ENCODE measurements around the gene PCDHGA1.

Gene PCDHGA1

GRCh38 chr5:141514330-141515133 lies 184.2 kb downstream of the PCDHGA1 start:
- no peak for DNase-seq (ENCODE audit: low read depth)

- DNase-seq (ENCODE audit: low read depth): no peak
Observed at GRCh38 chr5:141515141-141515540, 184.8 kb downstream of the PCDHGA1 start.

DNA sequence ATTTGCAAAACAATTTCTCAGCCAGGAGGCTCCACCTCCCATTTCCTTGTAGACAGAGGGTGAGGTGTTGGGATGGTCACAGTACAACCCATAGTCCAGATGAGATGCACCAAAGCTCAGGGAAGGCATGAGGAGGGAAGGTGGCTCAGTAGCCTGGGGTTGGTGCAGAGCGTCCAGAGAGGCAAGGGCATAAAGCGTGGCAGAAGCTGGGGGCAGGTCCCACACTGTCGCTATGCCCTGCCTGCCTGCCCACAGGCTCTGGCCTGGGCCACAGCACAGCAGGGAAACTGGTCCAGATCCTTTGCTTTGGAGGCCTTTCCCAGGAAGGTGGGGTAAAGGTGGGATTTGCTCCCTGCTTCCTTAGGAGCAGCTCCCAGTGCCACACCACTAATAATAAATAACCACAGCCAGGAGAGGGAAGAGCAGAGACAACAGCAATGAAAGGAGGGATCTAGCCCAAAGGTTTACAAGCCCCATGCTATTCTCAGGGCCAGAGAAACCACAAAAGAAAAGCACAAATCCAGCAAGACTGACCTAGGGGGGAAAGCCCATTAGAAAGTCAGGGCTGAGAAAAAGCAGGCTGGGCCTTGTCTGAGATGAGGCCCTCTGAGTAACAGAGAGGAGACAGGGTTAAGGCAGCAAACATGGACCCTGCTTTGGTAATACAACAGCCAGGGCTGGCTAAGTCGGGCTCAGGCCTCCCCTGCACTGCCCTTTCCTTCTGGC lies 185.8 kb downstream of the PCDHGA1 start:
- DNase-seq (ENCODE audit: low read depth): no peak

DNA sequence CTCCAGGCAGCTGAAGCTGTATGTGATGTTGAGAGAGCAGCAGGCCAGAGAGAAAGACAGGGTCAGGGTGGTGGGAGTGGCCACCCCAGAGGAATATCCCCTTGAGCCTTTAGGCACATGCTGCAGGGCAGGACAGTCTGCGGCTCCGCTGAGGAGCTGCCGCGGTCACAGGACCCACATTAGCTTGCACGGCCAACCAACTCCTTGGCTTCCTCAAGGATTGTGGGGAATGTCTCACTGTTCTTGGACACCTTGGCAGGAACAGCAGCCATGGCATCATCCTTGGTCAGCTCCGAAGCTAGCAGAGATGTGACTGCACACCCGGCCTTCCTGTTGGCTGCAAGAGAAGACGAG lies 186.3 kb downstream of the PCDHGA1 start:
- no peak for DNase-seq (ENCODE audit: low read depth)

GRCh38 chr5:141517312-141517711 lies 187.0 kb downstream of the PCDHGA1 start:
- DNase-seq (ENCODE audit: low read depth): no peak

DNA sequence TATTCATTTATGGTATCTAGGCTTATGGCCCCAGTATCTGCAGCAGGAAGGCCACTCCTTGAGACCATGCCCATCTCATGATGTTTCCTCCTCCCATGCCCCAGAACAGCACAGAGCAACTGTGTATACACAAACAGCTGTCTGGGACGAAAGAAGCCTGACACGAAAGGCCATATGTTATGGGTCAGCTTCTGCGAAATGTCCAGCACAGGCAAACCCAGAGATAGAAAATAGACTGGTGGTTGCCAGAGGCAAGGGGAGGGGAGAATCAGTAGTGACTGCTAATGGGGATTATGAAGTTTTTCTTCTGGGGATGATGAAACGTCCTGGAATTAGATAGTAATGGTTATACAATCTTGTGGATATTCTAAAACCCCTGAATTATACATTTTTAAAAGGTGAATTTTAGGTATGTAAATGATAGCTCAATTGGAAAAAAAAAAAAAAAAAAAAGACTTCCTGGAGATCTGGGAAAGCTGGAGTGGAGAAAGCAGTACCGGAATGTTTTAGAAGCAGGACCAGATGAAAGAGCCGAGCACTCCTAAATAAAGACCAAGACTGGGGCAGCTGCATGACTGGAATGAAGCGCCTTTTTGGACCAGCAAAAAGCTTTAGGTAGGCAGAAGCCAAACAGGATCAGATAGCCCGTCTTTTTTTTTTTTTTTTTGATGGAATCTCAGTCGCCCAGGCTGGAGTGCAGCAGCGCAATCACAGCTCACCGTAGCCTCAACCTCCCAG lies 187.7 kb downstream of the PCDHGA1 start:
- DNase-seq (ENCODE audit: low read depth): no peak

DNA sequence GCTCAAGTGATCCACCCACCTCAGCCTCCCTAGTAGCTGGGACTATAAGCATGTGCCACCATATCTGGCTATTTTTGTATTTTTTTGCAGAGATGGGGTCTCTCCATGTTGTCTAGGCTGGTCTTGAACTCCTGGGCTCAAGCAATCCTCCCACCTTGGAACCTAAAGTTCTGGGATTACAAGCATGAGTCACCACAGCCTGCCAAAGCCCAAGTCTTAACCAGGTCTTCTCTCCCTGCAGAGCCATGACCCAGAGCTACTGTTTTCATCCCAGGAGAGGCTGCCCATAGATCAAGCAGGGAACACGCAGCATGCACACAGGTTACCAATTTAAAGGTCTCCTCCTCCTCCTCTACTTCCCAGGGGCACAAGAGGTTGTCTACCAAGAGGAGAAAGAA lies 188.3 kb downstream of the PCDHGA1 start:
- DNase-seq (ENCODE audit: low read depth): no peak

- no peak for DNase-seq (ENCODE audit: low read depth)
Observed at GRCh38 chr5:141519605-141520565, 189.6 kb downstream of the PCDHGA1 start.

GRCh38 chr5:141521244-141521781 lies 191.0 kb downstream of the PCDHGA1 start:
- DNase-seq (ENCODE audit: low read depth): no peak

- DNase-seq (ENCODE audit: low read depth): no peak
Observed at GRCh38 chr5:141522301-141522700, 192.0 kb downstream of the PCDHGA1 start.

DNA sequence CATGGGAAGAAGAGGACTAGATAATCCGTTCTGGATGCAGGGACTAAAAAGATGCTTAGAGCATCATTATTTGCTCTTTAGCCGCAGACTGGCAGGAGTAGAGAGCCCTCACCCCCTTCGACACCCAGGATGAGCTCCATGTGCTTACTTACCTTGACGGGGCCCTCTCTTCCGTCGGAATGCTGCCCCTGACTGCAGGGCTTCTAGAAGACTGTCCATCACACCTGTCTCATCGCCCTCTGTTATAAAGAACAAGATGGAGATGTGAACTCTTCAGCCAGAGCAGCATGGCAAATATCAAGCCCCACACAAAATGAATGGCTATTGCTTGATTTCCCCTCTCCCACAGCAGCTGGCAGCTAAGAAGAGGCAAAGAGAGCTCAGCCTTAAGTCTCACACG lies 193.7 kb downstream of the PCDHGA1 start:
- no peak for DNase-seq (ENCODE audit: low read depth)

DNA sequence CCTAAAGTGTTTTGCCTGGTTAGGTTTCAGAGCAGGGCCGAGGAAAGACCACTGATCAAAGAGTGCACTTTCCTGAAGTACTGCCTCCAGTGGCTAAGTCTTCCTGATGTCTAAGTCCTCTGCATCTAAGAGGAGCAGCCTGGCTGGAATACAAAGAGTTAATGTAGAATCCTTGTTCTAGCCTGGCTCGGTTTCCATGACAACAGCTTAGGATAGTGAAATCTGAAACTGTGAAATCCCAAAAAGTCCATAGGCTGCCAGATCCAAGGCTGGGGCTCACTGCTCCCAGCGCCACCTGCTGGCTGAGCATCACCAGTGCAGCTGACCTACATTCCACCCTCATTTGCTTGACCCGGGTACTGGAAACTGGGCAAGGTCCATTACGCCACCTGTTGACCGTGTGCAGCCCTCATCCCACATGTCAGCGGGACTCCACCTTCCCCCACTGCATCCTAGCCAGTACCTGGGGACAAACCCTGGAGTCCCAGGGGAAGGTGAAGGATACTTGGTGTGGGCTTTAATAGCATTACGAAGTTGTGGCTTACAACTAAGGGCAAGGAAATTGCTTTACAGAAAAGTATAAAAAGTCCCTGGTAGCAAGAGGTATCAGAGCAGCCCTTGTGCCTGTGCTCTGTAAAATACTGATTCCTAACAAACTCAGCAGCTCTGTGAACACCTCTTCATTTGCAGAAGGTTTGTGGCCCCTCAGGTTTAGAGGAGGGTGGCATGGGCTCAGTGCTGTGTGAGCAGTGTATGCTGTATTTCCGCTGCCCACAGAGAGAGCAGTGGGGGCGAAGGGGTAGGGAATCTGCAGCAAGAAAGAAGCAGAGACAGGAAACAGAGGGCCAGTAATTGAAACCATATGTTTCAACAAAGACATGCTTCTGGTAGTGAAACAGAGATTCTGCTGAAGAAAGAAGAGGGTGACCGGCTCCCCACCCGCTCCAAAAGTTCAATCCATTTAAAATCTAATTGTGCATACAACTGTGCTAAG lies 194.6 kb downstream of the PCDHGA1 start:
- no peak for DNase-seq (ENCODE audit: low read depth)

GRCh38 chr5:141525653-141526052 lies 195.3 kb downstream of the PCDHGA1 start:
- DNase-seq (ENCODE audit: low read depth): no peak

DNA sequence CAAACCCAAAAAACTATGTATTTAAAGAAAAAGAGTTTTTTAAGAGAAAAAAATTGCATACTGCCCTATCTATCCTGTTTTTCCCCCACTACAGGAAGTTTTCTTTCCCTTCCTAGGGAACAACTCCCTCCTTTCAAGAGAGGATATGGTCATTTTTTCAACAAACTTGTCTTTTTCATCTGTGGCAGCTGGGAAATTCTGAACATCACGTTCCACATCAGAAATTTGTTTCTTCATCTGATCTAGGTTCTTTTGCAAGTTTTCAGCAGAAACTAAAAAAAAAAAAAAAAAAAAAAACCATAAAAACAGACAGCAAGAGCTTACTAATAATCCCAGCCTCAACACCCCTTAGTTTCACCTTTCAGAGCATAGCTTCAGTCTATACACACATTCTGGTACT lies 197.1 kb downstream of the PCDHGA1 start:
- no peak for DNase-seq (ENCODE audit: low read depth)

DNA sequence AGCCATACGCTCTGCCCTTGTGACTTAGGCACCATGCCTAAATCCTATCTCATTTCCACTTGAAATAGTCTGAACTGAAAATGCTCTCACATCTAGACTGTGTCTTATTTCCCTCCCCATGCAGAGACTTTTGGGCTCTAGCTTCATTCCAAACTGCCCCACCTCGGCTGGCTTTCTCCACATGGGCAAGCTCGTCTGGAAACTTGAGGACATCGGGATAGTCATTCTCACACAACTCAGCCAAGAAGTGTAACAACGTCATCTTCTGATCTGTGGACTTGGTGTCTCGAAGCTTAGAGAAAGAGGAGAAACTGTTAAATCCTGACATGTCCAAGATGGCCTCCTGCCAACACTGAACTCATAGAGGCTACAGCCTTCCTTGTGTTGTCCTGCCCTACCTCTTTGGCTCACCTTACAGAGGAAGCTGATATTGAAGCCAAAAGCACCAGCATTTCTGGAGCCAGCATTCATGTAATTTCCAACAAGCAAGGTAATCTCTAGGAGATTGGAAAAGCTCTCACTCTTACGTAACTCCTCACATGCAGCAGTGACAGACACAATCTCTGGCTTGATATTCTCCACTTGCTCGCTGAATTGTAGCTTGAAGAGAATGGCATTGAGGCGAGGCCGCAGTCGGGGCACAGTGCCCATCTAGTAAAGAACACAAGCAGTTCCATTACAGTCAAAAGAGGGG lies 198.1 kb downstream of the PCDHGA1 start:
- no peak for DNase-seq (ENCODE audit: low read depth)

DNA sequence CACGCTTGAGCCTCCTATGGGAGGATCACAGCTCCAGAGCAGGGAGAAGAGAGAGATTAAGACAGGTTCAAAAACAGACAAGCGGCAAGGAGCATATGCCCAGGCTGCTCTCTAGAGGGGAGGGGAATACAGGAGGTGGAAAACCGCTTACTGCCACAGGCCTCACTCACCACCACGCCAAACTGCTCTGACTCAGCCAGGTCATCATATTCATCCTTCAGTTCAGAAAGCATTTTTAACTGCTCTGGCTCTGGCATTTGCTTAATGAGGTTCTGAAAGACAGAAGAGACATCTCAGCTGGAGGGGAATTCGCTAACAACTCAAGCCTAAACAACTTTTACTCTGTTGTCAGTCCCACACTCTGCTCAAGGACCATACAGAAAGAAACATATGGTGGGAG lies 198.7 kb downstream of the PCDHGA1 start:
- DNase-seq (ENCODE audit: low read depth): no peak

DNA sequence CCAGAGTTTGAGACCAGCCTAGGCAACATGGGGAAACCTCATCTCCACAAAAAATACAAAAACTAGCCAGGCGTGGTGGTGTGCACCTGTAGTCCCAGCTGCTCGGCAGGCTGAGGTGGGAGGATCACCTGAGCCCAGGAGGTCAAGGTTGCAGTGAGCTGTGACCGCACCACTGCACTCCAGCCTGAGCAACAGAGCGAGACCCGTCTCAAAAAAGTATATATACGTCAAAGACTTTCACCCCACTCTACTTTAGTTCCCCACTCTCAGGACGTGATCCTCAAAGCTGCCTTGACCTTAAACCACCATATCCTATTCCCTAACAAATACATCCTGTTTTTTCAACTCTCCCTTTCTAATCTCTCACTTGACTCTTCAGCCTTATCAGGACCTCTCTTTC lies 199.6 kb downstream of the PCDHGA1 start:
- no peak for DNase-seq (ENCODE audit: low read depth)

DNA sequence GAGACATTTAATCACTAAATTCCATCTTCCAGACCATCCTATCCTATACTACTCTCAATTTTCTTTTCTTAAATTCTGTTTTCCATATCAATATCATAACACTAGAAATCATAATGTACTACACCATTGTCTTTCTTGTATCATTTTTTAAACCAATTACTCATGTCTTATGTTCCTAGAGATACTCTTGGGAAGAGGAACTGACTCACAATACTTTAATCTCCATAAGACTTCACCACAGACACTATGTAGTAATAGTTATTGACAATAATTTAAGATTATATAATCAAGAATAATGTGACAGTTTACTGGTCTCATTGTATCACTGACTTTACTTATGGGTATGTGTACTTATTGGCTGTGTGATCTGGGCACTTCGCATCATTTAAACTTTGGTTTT lies 202.4 kb downstream of the PCDHGA1 start:
- DNase-seq (ENCODE audit: low read depth): no peak

DNA sequence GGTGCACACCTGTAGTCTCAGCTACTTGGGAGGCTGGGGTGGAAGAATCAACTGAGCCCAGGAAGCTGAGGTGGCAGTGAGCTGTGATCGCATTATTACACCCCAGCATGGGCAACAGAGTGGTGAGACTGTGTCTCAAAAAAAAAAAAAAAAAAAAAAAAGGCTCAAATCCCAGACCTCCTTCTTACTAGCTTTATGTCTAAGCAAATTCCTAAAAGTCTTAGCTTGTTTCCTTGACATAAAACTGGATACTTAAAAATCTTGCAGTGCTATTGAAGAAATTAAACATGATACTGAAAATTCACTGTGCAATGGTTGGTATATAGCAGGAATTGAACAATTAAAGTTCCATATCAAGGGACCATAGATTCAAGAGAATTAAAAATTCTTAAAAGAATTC lies 203.6 kb downstream of the PCDHGA1 start:
- DNase-seq (ENCODE audit: low read depth): no peak
